DLD1 (cell line): Measurements from ENCODE around the gene AKT2.

ENCODE experiments used
- in situ Hi-C: cut with HindIII; loops from 2 replicates; pipeline ENCODE4 v1.10.0; 2017; ENCODE audit warnings: low sequenced_read_pairs

AKT2 gene

DNA sequence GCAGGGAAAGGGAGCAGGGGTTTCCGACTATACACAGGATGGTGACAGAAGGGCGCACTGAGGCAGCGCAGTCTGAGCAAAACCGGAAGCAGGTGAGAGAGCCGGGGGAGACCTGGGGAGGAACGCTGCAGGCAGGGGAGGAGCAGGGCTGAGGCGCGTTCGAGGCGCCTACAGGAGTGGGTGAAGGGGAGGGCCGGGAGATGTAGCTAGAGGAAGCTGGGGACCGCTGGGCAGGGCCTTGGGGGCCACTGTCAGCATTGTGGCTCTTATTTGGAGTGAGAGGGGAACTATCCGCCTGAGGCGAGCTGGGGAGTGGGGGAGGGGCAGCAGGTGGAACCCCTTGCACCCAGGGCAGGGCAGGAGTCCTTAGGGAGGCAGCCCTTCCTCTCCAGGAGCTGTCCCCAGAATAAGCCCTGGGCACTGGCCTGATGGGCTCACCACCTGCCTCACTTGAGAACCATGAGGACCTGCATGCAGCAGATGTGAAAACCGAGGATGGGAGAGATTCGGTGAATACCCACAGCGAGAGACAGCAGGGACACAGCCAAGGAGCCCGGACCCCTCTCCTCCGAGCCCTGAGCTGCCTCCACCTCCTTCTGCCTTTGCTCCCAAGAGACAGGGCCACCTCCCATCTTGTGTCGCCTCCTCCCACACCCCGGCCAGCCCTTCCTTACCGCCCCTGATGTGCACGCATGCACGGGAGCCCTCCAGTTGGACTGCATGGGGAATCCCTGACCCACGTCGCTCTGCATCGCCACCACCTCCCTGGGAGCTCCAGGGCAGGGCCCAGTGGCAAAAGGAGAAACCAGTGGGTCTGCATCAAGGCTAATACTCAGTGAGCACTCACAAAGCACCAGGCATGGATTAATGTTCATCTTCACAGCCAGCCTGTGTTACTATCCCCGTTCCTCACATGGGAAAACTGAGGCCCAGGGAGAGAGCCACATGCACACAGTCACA lies 10.3 kb downstream of the AKT2 start:
- in situ Hi-C loops, result no loop called here

DNA sequence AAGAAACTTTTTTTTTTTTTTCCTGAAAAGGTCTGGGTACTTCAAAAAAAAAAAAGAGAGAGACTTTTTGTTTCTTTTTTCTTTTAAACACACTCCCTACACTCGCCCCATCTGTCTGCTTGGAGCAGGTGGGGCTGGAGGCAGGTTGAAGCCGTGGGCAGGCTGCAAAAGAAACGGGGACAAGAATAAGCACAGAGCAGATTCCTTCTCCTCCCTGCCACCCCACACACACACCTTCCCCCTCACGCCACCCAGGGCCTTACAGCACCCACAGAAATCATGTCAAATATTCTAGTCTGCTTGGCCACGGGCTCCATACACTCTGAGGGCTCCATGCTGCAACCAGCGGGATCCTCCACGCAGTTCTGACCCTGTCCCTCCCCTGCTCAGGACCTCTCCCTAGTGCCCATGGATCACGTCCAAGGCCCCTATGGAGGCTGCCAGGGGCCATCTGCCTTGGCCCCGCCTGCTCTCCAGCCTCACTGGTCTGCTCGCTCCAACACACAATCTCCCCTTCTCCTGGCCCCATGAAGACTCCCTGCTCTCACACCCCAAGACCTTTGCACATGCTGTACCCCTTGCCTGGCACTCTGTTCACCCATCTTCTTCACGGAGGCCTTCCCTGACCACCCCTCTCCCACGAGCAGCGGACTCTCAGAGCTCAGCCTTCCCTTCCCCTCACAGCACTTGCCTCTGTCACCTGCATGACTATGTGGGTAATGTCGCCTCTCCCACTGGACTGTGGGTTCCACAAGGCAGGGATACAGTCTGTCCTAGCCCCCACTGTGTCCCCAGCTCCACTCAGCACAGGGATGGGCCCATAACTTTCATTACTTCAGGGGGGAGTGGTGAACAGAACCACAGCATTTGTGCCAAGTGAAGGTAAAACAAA lies 11.4 kb downstream of the AKT2 start:
- in situ Hi-C loops, result no loop called here

DNA sequence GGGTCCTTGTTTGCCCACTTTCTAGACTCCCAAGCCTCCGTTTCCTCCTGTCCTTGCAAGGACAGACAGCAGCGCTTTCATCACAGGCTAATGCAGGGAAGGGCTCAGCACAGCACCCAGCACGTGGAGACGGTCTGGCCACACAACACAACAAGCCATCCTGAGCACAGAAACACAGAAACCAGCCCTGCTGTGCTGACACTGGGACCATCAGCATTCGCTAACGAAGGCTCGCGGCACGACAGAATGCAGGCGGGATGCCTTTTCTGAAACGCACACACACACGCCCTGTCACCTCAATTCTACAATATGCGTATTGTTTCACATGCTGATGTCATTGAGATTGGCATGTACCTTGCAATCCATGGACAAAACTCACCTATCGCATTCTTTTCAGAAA lies 12.9 kb downstream of the AKT2 start:
- in situ Hi-C loops, result no loop called here

DNA sequence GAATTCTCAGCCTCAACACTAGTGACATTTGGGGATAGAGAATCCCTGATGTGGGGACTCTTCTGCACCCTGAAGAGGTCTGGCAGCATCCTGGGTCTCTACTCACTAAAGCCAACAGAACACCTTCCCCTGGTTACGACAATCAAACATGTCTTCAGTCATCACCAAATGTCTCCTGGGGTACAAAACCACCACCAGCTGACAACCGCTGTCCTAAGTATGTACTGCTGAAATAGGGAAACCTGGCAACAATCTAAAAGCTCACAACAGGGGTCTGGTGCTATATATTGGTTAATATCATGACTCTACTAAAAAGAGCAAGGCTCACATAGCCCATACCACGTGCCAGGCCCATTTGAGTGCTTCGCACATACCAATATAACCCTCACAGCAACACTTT lies 13.4 kb downstream of the AKT2 start:
- in situ Hi-C loops, result no loop called here

- in situ Hi-C loops, result no loop called here
Measured at GRCh38 chr19:40270362-40271089, 14.6 kb downstream of the AKT2 start.

DNA sequence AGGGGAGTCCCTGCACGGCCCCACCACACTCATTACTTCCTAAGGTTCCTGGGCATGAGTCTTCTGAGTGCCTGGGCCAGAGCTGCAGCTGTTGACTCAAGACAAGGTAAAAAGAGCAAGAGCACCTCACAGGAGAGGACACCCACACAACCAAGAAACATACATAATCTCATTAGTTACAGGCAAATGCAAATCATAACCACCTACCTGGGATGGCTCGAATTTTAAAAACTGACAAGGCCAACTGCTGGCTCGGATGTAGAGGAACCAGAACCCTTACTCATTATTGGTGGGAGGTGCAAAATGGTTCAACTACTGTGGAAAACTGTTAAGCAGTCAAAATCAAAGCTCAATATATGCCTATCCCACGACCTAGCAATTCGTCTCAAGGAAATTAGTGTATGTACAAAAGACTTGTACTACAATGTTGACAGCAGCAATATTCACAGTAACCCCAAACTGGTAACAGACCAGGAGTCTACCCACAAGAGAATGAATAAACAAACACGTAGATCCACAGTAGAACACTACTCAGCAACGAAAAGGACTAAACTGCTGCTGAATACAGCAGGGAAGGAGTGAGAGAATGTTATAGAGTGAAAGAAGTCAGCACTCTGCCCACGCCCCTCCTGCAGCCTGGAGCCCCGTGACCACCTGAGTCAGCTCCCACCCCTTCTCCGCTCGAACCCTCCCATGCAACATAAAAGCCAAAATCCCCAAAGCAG lies 15.8 kb downstream of the AKT2 start:
- in situ Hi-C loops, result no loop called here

- in situ Hi-C loops, result no loop called here
Measured at GRCh38 chr19:40267601-40267997, 17.5 kb downstream of the AKT2 start.

DNA sequence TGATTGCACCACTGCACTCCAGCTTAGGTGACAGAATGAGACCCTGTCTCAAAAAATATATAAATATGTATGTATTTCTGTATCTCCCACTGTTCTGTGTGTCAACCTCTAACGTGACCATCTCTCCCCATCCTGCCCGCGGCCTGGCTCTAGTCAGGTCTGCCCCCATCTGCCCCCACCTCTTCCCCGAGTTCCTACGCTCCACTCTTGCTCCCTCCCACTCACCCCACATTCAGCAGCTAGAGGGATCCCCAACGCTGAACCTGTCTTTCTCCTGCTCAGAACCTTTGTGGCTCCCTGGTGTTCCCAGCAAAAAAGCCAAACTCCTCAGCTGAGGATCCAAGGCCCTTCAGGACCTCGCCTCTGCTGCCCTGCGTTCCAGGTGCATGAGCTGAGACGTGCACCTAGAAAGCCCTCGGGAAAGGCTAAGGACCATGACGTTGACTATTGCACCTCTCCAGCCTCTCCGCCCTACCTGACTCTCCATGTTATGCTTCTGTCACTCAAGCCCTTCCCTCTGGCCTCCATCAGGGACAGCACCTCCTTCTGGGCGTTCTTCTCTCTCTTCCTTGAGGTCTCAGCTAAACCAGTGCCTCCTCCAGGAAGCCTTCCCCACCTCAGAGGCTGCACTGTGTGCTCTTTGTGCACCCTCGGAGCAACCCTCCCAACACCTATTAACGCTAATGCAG lies 18.1 kb downstream of the AKT2 start:
- in situ Hi-C loops, result no loop called here

DNA sequence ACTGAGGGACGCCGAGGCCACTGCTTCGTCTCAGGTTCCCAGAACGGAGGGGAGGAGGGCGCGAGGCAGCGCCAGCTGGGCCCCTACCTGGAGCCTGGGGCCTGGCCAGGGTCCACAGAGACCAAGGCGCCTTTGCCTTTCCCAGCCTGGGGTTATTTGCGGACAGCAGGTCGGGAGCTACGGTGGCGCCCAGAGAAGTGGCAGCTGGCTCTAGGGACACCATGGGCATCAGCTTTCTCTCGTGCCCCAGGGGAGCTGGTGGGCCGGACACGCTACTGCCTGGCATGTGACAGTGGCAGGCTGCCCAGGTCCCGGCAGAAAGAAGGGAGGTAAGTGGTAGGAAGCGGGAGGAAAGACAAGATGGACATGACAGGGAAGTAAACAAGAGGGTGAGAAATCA lies 19.0 kb downstream of the AKT2 start:
- in situ Hi-C loops, result no loop called here

- in situ Hi-C loops, result no loop called here
Measured at GRCh38 chr19:40265763-40266099, 19.4 kb downstream of the AKT2 start.

- in situ Hi-C loops, result no loop called here
Measured at GRCh38 chr19:40265055-40265762, 19.9 kb downstream of the AKT2 start.

GRCh38 chr19:40264314-40265054 lies 20.7 kb downstream of the AKT2 start:
- in situ Hi-C loops, result no loop called here

- in situ Hi-C loops, result no loop called here
Measured at GRCh38 chr19:40263440-40264313, 21.5 kb downstream of the AKT2 start.

DNA sequence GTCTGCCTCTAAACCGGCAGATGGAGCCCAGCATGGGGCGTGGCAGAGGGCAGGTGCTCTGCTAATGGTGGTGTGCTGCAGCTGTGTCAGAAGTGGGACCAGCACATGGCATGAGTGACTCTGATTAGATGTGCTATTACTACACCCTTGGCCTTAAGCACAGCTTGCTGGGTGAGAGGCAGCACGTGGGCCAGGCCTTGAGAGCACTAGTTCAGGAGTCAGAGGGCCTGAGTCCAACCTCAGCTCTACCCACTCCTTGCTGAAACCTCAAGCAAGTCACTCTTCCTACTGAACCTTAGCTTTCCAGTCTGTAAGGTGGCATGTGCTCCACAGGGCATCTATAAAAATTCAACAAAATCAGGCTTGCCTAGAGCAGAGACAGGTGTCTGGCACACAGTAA lies 22.7 kb downstream of the AKT2 start:
- in situ Hi-C loops, result no loop called here

DNA sequence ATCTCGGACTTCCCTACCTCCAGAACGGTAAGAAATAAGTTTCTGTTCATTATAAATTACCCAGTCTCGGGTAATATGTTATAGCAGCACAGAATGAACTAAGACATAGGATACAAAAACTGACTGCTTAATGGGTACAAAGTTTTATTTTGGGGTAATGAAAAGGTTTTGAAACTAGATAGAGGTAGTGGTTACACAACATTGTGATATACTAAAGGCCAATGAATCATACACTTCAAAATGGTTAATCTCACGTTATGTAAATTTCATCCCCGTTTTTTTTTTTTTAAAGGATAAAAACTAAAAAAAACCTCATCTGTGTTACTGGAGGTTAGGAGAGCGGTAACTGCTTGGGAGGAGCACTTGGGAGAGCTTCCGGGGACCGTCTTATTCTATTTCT lies 23.5 kb downstream of the AKT2 start:
- in situ Hi-C loops, result no loop called here

DNA sequence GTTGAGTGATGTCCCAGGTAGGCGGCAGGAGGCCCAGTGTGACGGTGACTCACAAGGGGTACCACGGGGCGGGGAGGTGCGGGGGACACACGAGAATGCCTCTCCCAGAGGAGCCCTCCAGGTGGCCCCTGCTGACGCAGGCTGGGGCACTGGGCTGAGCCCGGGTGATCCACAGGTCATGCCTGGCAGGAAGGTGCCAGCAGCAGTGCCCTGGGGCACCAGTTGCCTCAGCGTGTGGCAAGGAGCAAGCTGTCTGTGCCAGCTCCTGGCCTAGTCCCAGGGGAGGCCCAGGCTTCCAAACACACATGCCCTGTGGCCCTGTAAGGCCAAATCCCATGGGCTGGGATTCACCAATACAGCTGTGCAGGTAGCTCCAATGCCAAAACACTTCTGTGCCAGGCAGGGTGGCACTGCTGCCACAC lies 28.0 kb downstream of the AKT2 start:
- in situ Hi-C loops, result no loop called here

GRCh38 chr19:40256512-40256911 lies 28.6 kb downstream of the AKT2 start:
- in situ Hi-C loops, result no loop called here
